ENCODE data around the gene BEAN1. TPM values are rescaled to one million over a fixed set of nuclear protein-coding genes. Genes with fewer than 3 reads are reported as not detected.

Gene BEAN1
- total RNA-seq, 1 donor: 0.36 TPM

- Histone ChIP-seq H3K9me3 (ENCODE audit: low read depth, low read length) (no peaks in the 10 kb centered on the region), H3K27me3 (ENCODE audit: insufficient read depth, low read length) (peaks cover 15% of the 10 kb centered on the region), H3K4me3 (ENCODE audit: insufficient read depth, low read length) (no peak overlapping the region), H3K79me2 (ENCODE audit: insufficient read depth, low read length) (no peaks in the 10 kb centered on the region), H3K27ac (ENCODE audit: low read depth, low read length) (no peak overlapping the region), H3K4me2 (ENCODE audit: insufficient read depth, low read length) (no peak overlapping the region), H4K20me1 (ENCODE audit: insufficient read depth, low read length) (no peaks in the 10 kb centered on the region), H2AFZ (ENCODE audit: low read length) (no peak overlapping the region), H3K4me1 (ENCODE audit: insufficient read depth, low read length) (peaks cover 6% of the 10 kb centered on the region), H3K36me3 (ENCODE audit: insufficient read depth, low read length) (no peaks in the 10 kb centered on the region)
- TF ChIP-seq CTCF (IDR thresholded peaks at IDR 0.05; ENCODE audit: extremely low read depth, low read depth, low read length): no peak
- DNase-seq (ENCODE audit: insufficient read length, low spot score, missing footprints): no peak
Observed at GRCh38 chr16:66434619-66435430, 7.7 kb downstream of the BEAN1 start.

DNA sequence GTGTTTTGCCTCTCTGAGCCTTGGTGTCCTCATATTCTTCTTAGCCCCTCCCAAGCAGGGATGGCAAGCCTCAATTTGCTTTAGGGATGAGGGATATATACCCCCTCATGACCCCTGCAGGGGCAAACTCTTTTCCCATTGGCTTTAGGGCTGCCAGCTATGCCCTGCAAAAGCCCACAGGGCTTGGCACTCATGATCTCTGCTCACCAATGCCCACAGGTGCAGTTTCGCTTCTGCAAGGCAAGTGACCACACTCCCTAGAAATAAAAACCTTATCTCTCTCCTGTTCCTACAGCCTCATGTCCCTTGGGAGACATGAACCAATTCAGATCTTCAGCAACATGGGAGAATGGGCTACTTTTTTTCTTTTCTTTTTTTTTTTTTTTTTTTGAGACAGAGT lies 8.8 kb downstream of the BEAN1 start:
- no peak overlapping the region for H3K27ac ChIP-seq (ENCODE audit: low read depth, low read length)
- H2AFZ ChIP-seq (ENCODE audit: low read length): no peak overlapping the region
- H3K4me3 ChIP-seq (ENCODE audit: insufficient read depth, low read length): no peak overlapping the region
- H3K4me1 ChIP-seq (ENCODE audit: insufficient read depth, low read length): peaks cover 6% of the 10 kb centered on the region
- TF ChIP-seq CTCF (IDR thresholded peaks at IDR 0.05; ENCODE audit: extremely low read depth, low read depth, low read length): no peak
- no peaks in the 10 kb centered on the region for H4K20me1 ChIP-seq (ENCODE audit: insufficient read depth, low read length)
- no peak overlapping the region for H3K4me2 ChIP-seq (ENCODE audit: insufficient read depth, low read length)
- no peaks in the 10 kb centered on the region for H3K36me3 ChIP-seq (ENCODE audit: insufficient read depth, low read length)
- DNase-seq (ENCODE audit: insufficient read length, low spot score, missing footprints): no peak
- no peaks in the 10 kb centered on the region for H3K79me2 ChIP-seq (ENCODE audit: insufficient read depth, low read length)
- no peaks in the 10 kb centered on the region for H3K9me3 ChIP-seq (ENCODE audit: low read depth, low read length)
- peaks cover 9% of the 10 kb centered on the region for H3K27me3 ChIP-seq (ENCODE audit: insufficient read depth, low read length)

DNA sequence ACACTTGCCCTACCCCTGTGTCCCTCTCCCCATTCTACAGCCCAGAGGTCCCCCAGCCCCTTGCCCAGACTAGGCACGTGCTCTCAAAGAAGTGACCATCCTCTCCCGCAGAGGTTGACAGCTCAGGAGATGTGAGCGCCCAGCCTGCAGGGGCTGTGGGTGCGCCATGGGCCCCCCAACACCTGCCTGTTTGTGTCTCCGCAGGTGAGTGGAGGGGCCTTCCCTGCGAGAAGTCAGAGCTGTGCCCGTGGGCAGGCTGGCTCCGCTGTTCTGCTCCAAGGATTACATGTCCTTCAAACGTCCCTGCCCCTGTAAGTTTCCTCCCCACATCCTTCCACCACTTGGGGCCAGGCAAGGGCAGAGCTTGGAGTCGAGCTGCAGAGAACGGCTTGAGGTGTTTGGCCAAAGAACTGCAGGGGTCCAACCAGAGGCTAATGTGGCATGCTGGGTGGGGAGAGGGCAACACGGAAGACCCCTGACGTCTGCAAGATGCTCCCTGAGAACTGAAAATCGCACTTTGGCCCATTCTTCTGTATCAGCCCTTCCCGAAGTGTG lies 10.4 kb downstream of the BEAN1 start:
- Histone ChIP-seq H3K36me3 (ENCODE audit: insufficient read depth, low read length) (no peaks in the 10 kb centered on the region), H3K4me2 (ENCODE audit: insufficient read depth, low read length) (no peak overlapping the region), H3K4me1 (ENCODE audit: insufficient read depth, low read length) (peaks cover 16% of the 10 kb centered on the region), H3K79me2 (ENCODE audit: insufficient read depth, low read length) (no peaks in the 10 kb centered on the region), H2AFZ (ENCODE audit: low read length) (no peak overlapping the region), H3K4me3 (ENCODE audit: insufficient read depth, low read length) (no peak overlapping the region), H4K20me1 (ENCODE audit: insufficient read depth, low read length) (no peaks in the 10 kb centered on the region), H3K9me3 (ENCODE audit: low read depth, low read length) (no peaks in the 10 kb centered on the region), H3K27ac (ENCODE audit: low read depth, low read length) (no peak overlapping the region), H3K27me3 (ENCODE audit: insufficient read depth, low read length) (peaks cover 4% of the 10 kb centered on the region)
- no peak for TF ChIP-seq CTCF (IDR thresholded peaks at IDR 0.05; ENCODE audit: extremely low read depth, low read depth, low read length)
- DNase-seq (ENCODE audit: insufficient read length, low spot score, missing footprints): no peak

- Histone ChIP-seq H3K9me3 (ENCODE audit: low read depth, low read length) (no peaks in the 10 kb centered on the region), H3K27me3 (ENCODE audit: insufficient read depth, low read length) (peaks cover 4% of the 10 kb centered on the region), H4K20me1 (ENCODE audit: insufficient read depth, low read length) (no peaks in the 10 kb centered on the region), H3K27ac (ENCODE audit: low read depth, low read length) (no peak overlapping the region), H2AFZ (ENCODE audit: low read length) (no peak overlapping the region), H3K4me2 (ENCODE audit: insufficient read depth, low read length) (no peak overlapping the region), H3K79me2 (ENCODE audit: insufficient read depth, low read length) (no peaks in the 10 kb centered on the region), H3K4me3 (ENCODE audit: insufficient read depth, low read length) (no peak overlapping the region), H3K4me1 (ENCODE audit: insufficient read depth, low read length) (peaks cover 18% of the 10 kb centered on the region), H3K36me3 (ENCODE audit: insufficient read depth, low read length) (no peaks in the 10 kb centered on the region)
- no peak for DNase-seq (ENCODE audit: insufficient read length, low spot score, missing footprints)
- no peak for TF ChIP-seq CTCF (IDR thresholded peaks at IDR 0.05; ENCODE audit: extremely low read depth, low read depth, low read length)
Observed at GRCh38 chr16:66438536-66438935, 11.4 kb downstream of the BEAN1 start.

Data from osteoblast (primary cell).